G401 (cell line): ENCODE measurements around the gene UBAP2L. TPM values are rescaled to one million over a fixed set of nuclear protein-coding genes. Genes with fewer than 3 reads are reported as not detected.
"Not testable (repeated sequence)": the region's sequence is repeated elsewhere in the genome, so short reads cannot be mapped to it uniquely, and the experiment has no call there.

Experiments used
- DNase-seq: peaks from one replicate; pipeline ENCODE4 v3.0.0-alpha.2; 2015; ENCODE audit warnings: low spot score
- in situ Hi-C: cut with HindIII; loops from 2 replicates; pipeline ENCODE4 v1.10.0; 2016; ENCODE audit warnings: low sequenced_read_pairs, mixed read lengths
- total RNA-seq: library from RNA; depleted of rRNA; stranded (reverse); fragments of >200 nt; shearing (Covaris generic); gene quantifications from 2 replicates; pipeline ENCODE4 v1.2.3, GENCODE V29; 2014

UBAP2L gene
- total RNA-seq, 1 experiment from 2014 or later: 209 TPM

GRCh38 chr1:154198756-154199562, 21.8 kb upstream of the UBAP2L start:
- peak; percentile 59 for DNase-seq
- in situ Hi-C loops: no loop called here

- no peak for DNase-seq
- in situ Hi-C loops: no loop called here
These were observed 21.2 kb upstream of the UBAP2L start for GRCh38 chr1:154199563-154199879.

GRCh38 chr1:154205778-154206177, 15.0 kb upstream of the UBAP2L start:
- DNase-seq, in situ Hi-C loops: not testable (repeated sequence)

- in situ Hi-C loops: no loop called here
- no peak for DNase-seq
These were observed 14.6 kb upstream of the UBAP2L start, which contains the start of gene CFAP141 for GRCh38 chr1:154206196-154206595. TSS of gene CFAP141 (minus strand) at chr1:154206333. CDS start at chr1:154206307, 26 bp downstream.

GRCh38 chr1:154207262-154207661, 13.5 kb upstream of the UBAP2L start:
- in situ Hi-C loops: no loop called here
- DNase-seq: no peak

- DNase-seq: no peak
- in situ Hi-C loops: no loop called here
These were observed 11.9 kb upstream of the UBAP2L start for GRCh38 chr1:154208677-154209388.

- DNase-seq: no peak
- in situ Hi-C loops: no loop called here
These were observed 8.7 kb upstream of the UBAP2L start for GRCh38 chr1:154212083-154212482.

GRCh38 chr1:154213274-154213673, 7.5 kb upstream of the UBAP2L start:
- DNase-seq: no peak
- in situ Hi-C loops: no loop called here

- in situ Hi-C loops: no loop called here
- DNase-seq: no peak
These were observed 2.2 kb upstream of the UBAP2L start for GRCh38 chr1:154218545-154218944.

- no peak for DNase-seq
- in situ Hi-C loops: no loop called here
These were observed 1.2 kb upstream of the UBAP2L start for GRCh38 chr1:154219541-154219940.

- in situ Hi-C loops: no loop called here
These were observed 169 bp downstream of the UBAP2L start for GRCh38 chr1:154220970-154221277.

GRCh38 chr1:154221278-154222001, 685 bp downstream of the UBAP2L start:
- in situ Hi-C loops: no loop called here

More at GRCh38 chr1:154220970-154221277, 169 bp downstream of the UBAP2L start:
- DNase-seq: no peak

GRCh38 chr1:154222518-154222917, 1.8 kb downstream of the UBAP2L start:
- in situ Hi-C loops: no loop called here
- DNase-seq: no peak

More at GRCh38 chr1:154221278-154222001, 685 bp downstream of the UBAP2L start:
- DNase-seq: peak; percentile 58

GRCh38 chr1:154222918-154223317, 2.2 kb downstream of the UBAP2L start:
- in situ Hi-C loops: no loop called here
- DNase-seq: no peak

GRCh38 chr1:154223621-154224020, 2.9 kb downstream of the UBAP2L start:
- in situ Hi-C loops: no loop called here

GRCh38 chr1:154225370-154225769, 4.6 kb downstream of the UBAP2L start:
- DNase-seq: no peak
- in situ Hi-C loops: no loop called here

More at GRCh38 chr1:154223621-154224020, 2.9 kb downstream of the UBAP2L start:
- DNase-seq: no peak

GRCh38 chr1:154231112-154231511, 10.4 kb downstream of the UBAP2L start:
- in situ Hi-C loops, DNase-seq: not testable (repeated sequence)

- DNase-seq, in situ Hi-C loops: not testable (repeated sequence)
These were observed 12.4 kb downstream of the UBAP2L start for GRCh38 chr1:154233127-154233526.

- in situ Hi-C loops: no loop called here
These were observed 16.1 kb downstream of the UBAP2L start for GRCh38 chr1:154236855-154237254.

GRCh38 chr1:154237435-154237834, 16.7 kb downstream of the UBAP2L start:
- in situ Hi-C loops: no loop called here
- DNase-seq: no peak

More at GRCh38 chr1:154236855-154237254, 16.1 kb downstream of the UBAP2L start:
- DNase-seq: no peak
